Activated CD8-positive, alpha-beta memory T cell treated with anti-CD3 and anti-CD28 coated beads, Interleukin-2, amount 10 ng/mL, durations not matched to agents 7 days and 5 days (primary cell): ENCODE data around the gene ALKBH2. TPM values are rescaled to one million over a fixed set of nuclear protein-coding genes. Genes with fewer than 3 reads are reported as not detected.

Source experiments
- ATAC-seq: fragments of 150-1000 bp; cut with Tn5 transposase; one replicate; pipeline ENCODE4 v1.10.0; 2021; ENCODE audit warnings: moderate library complexity
- CTCF ChIA-PET: fragments of 350-600 bp; sonication (Branson Sonifier 250); formaldehyde crosslinking; loops from one replicate; lab custom pipeline; 2021; ENCODE audit warnings: antibody characterized with exemption; lab: Charles Lee
- DNase-seq: peaks from one replicate; pipeline ENCODE4 v3.0.0-alpha.2; 2020
- H3K27ac Mint-ChIP-seq: one replicate; pipeline ENCODE4 v1.8.0; 2021; ENCODE audit warnings: mild to moderate bottlenecking, mixed read lengths
- H3K27me3 Mint-ChIP-seq: one replicate; pipeline ENCODE4 v1.8.0; 2021; ENCODE audit warnings: mixed read lengths
- H3K36me3 Mint-ChIP-seq: one replicate; pipeline ENCODE4 v1.8.0; 2021; ENCODE audit warnings: mild to moderate bottlenecking, mixed read lengths
- H3K4me1 Mint-ChIP-seq: one replicate; pipeline ENCODE4 v1.8.0; 2021; ENCODE audit warnings: mixed read lengths
- H3K4me3 Mint-ChIP-seq: one replicate; pipeline ENCODE4 v1.8.0; 2021; ENCODE audit warnings: mild to moderate bottlenecking, moderate library complexity, mixed read lengths
- H3K9me3 Mint-ChIP-seq: one replicate; pipeline ENCODE4 v1.8.0; 2022; ENCODE audit warnings: low read depth, mixed read lengths
- total RNA-seq, 2 experiments: library from RNA; stranded (reverse); gene quantifications; one replicate each; pipeline ENCODE4 v1.2.3, GENCODE V29; 2021

Gene ALKBH2
- total RNA-seq, 2 experiments from 2014 or later = 14.0 to 17.2 TPM

DNA sequence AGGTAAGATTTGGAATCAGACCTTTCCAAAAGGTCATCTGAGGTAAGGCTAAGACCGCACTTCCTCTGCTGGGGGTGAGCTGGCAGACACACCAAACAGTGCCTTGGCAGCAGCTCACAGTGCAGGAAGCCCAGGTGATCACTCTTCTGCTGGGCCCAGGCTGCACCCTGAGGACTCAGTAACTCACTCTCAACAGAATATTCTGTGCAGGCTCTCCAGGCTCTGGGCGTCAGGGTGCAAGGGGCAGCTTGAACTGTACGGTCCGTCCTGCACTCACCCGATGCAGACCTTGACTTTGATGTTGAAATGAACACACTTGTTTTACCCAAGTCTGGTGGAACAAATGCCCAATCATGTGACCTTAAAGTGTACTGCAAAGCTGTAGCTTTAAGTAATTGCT is 6.0 kb downstream of the ALKBH2 start:
- Mint-ChIP-seq H3K9me3 (no peaks in the 10 kb centered on the region), H3K27ac (no peak overlapping the region), H3K27me3 (no peaks in the 10 kb centered on the region), H3K36me3 (peaks cover 2% of the 10 kb centered on the region), H3K4me1 (peaks cover 19% of the 10 kb centered on the region), H3K4me3 (no peak overlapping the region)
- DNase-seq = peak; percentile 36
- ATAC-seq = no peak
- CTCF ChIA-PET = interaction anchor here (1.2 to 1.6 kb wide), 2 partner anchors 24 to 25 kb away, joined by 3 to 4 read pairs; no protein-coding TSS in a partner anchor

DNA sequence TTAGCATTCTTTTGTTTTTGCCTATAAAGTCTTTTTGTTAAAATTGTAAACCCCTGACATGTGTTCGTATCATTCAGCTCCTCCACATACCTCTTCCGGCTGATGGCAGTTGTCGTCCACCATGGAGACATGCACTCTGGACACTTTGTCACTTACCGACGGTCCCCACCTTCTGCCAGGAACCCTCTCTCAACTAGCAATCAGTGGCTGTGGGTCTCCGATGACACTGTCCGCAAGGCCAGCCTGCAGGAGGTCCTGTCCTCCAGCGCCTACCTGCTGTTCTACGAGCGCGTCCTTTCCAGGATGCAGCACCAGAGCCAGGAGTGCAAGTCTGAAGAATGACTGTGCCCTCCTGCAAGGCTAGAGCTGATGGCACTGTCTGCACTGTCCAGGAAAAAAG is 7.7 kb downstream of the ALKBH2 start:
- no peaks in the 10 kb centered on the region for H3K9me3 Mint-ChIP-seq
- DNase-seq (peak; percentile 14), ATAC-seq (no peak)
- no peaks in the 10 kb centered on the region for H3K36me3 Mint-ChIP-seq
- no peak overlapping the region for H3K27ac Mint-ChIP-seq
- H3K4me3 Mint-ChIP-seq = no peak overlapping the region
- H3K4me1 Mint-ChIP-seq = peaks cover 7% of the 10 kb centered on the region
- H3K27me3 Mint-ChIP-seq = no peaks in the 10 kb centered on the region
- CTCF ChIA-PET = no interaction called here

DNA sequence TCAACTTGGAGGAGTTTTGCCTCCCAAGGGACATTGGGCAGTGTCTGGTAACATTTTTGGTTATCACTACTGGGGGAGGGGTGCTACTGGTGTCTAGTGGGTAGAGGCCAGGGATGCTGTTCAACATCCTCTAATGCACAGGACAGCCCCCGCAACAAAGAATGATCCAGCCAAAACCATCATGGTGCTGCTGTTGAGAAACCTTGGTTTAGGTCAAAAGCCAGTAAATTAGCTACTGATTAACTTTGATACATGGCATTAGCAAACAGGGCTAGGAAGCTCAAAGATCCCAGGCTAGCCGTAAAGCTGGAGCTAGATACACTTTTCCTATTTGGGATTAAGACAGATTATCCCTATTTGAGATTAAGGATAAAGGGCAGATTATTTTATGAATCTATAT is 8.8 kb downstream of the ALKBH2 start:
- Mint-ChIP-seq H3K36me3 (peaks cover 8% of the 10 kb centered on the region), H3K27me3 (no peaks in the 10 kb centered on the region), H3K4me3 (no peak overlapping the region), H3K27ac (no peak overlapping the region), H3K9me3 (peaks cover 3% of the 10 kb centered on the region), H3K4me1 (peaks cover 2% of the 10 kb centered on the region)
- CTCF ChIA-PET = interaction anchor here (1.4 kb wide), 1 partner anchor 7 kb away, joined by 5 read pairs; no protein-coding TSS in a partner anchor
- DNase-seq (no peak), ATAC-seq (no peak)

GRCh38 chr12:109082751-109083150 is 10.5 kb downstream of the ALKBH2 start:
- H3K27me3 Mint-ChIP-seq = no peaks in the 10 kb centered on the region
- peaks cover 16% of the 10 kb centered on the region for H3K36me3 Mint-ChIP-seq
- peaks cover 2% of the 10 kb centered on the region for H3K4me1 Mint-ChIP-seq
- ATAC-seq (no peak), DNase-seq (no peak)
- peaks cover 6% of the 10 kb centered on the region for H3K9me3 Mint-ChIP-seq
- CTCF ChIA-PET = no interaction called here
- no peak overlapping the region for H3K4me3 Mint-ChIP-seq
- no peak overlapping the region for H3K27ac Mint-ChIP-seq

- ATAC-seq = no peak
- H3K27ac Mint-ChIP-seq = no peak overlapping the region
- no peaks in the 10 kb centered on the region for H3K4me1 Mint-ChIP-seq
- CTCF ChIA-PET = interaction anchor here (1.3 kb wide), 1 partner anchor 23 kb away, joined by 4 read pairs; no protein-coding TSS in a partner anchor
- H3K27me3 Mint-ChIP-seq = no peaks in the 10 kb centered on the region
- peaks cover 27% of the 10 kb centered on the region for H3K36me3 Mint-ChIP-seq
- DNase-seq = no peak
- H3K4me3 Mint-ChIP-seq = no peak overlapping the region
- H3K9me3 Mint-ChIP-seq = peaks cover 6% of the 10 kb centered on the region
These were observed 18.4 kb downstream of the ALKBH2 start for GRCh38 chr12:109074866-109075265.

DNA sequence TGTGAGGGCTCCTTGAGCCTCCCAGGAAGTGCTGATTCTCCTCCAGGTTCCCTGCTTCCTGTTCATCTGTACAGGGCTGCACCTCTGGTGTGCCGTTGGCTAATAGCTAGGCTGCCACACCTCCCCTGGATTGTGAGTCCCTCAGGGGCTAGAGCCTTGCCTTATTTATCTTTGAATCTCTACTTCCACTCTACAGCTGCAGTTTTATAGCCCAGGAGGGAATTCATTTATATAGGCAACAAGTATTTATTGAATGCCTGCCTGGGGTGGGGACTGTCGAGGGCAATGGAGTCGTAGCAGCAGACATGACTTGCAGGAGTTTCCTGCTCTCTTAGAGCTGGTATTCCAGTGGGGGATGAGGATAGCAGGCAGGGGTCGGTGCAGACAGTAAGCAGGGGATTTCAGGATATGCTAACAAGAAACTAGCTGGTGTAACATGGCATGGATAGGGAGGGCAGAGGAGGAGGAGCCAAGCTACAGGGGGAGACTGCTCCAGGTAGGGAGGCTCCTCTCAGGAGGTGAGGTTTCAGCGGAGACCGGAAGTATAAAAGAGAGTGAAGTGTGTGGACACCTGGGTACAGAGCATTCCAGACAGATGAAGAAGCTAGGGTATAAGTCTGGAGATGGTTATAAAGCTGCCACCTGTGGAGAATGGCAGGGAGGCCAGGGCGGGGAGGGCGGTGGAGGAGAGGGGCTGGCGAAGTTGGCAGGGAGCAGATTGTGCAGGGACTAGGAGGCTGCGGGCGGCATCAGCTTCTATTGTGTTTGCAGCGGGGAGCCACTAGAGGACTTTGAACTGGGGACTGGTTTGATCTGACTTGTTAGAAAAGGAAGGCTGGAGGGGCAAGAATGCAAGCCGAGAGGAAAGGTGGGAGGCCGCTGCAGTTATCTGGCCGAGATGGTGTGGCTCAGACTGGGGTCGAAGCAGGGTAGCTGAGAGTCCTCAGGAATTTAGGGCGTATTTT is 23.7 kb downstream of the ALKBH2 start:
- no peak overlapping the region for H3K27ac Mint-ChIP-seq
- DNase-seq = no peak
- H3K4me3 Mint-ChIP-seq = no peak overlapping the region
- peaks cover 6% of the 10 kb centered on the region for H3K36me3 Mint-ChIP-seq
- no peaks in the 10 kb centered on the region for H3K4me1 Mint-ChIP-seq
- H3K9me3 Mint-ChIP-seq = no peaks in the 10 kb centered on the region
- ATAC-seq = no peak
- CTCF ChIA-PET = interaction anchor here (2.6 kb wide), 1 partner anchor 23 kb away, joined by 11 read pairs; the partner anchor contains the start of gene ALKBH2
- H3K27me3 Mint-ChIP-seq = no peaks in the 10 kb centered on the region

DNA sequence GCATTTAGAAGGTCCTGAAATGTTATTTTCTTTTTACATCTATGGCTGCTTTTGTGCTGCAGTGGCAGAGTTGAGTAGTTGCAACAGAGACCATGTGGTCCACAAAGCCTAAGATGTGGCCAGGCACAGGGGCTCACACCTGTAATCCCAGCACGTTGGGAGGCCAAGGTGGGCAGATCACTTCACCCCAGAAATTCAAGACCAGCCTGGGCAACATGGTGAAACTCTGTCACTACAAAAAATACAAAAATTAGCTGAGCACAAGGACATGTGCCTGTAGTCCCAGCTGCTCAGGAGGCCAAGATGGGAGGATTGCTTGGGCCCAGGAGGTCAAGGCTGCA is 27.4 kb downstream of the ALKBH2 start:
- Mint-ChIP-seq H3K36me3 (peaks cover 2% of the 10 kb centered on the region), H3K9me3 (no peaks in the 10 kb centered on the region), H3K4me1 (peaks cover 3% of the 10 kb centered on the region), H3K4me3 (no peak overlapping the region), H3K27ac (no peak overlapping the region), H3K27me3 (no peaks in the 10 kb centered on the region)
- CTCF ChIA-PET = no interaction called here
- DNase-seq (no peak), ATAC-seq (no peak)

DNA sequence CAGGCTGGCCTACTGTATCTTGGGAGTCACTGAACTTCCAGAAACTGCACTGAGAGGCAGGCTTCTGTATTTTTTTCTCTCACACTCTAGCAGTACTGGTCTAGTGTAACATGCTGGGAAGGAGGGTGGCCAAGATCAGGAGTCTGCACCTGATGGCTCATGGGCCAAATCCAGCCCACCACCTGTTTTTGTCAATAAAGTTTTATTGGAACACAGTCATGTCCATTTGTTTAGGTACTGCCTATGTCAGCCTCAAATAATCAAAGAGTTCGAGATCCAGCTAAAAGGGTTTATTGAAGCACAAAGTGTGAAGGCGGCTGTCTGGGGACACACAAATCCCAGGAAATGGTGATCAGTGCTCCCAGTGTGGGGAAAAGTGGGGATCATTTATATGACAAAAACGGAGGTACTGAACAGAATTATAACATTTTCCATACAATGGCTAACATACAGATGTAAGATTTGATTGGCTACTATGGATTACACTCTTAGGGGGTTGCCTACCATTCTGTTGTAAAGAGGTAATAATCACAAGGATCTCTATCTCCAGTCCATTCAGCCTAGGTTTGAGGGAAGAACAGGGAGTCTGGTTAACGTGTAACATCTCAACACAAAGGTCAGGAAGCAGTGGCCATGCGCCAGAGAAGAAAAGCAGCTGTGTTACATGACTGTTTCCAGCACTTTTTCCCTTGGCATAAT is 28.0 kb downstream of the ALKBH2 start:
- Mint-ChIP-seq H3K27me3 (no peaks in the 10 kb centered on the region), H3K4me1 (peaks cover 3% of the 10 kb centered on the region), H3K36me3 (peaks cover 2% of the 10 kb centered on the region), H3K27ac (no peak overlapping the region), H3K9me3 (no peaks in the 10 kb centered on the region), H3K4me3 (no peak overlapping the region)
- DNase-seq = no peak
- no peak for ATAC-seq
- CTCF ChIA-PET = no interaction called here

DNA sequence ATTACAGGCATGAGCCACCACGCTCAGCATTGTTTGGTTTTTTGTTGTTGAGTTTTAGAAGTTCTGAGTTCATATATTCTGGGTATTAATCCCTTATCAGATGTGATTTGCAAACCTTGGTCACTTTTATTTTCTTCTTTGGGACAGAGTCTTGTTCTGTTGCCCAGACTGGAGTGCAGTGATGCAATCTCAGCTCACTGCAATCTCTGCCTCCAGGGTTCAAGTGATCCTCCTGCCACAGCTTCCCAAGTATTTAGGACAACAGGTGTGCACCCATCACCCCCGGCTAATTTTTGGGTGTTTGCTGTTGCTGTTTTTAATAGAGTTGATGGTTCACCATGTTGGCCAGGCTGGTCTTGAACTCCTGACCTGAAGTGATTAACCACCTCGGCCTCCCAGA is 29.1 kb downstream of the ALKBH2 start:
- H3K9me3 Mint-ChIP-seq = no peaks in the 10 kb centered on the region
- no peaks in the 10 kb centered on the region for H3K27me3 Mint-ChIP-seq
- H3K27ac Mint-ChIP-seq = no peak overlapping the region
- H3K4me3 Mint-ChIP-seq = no peak overlapping the region
- CTCF ChIA-PET = no interaction called here
- peaks cover 3% of the 10 kb centered on the region for H3K4me1 Mint-ChIP-seq
- ATAC-seq = no peak
- DNase-seq = no peak
- H3K36me3 Mint-ChIP-seq = peaks cover 2% of the 10 kb centered on the region

- DNase-seq (no peak), ATAC-seq (no peak)
- Mint-ChIP-seq H3K9me3 (no peaks in the 10 kb centered on the region), H3K4me1 (peaks cover 9% of the 10 kb centered on the region), H3K27ac (no peak overlapping the region), H3K27me3 (no peaks in the 10 kb centered on the region), H3K36me3 (peaks cover 2% of the 10 kb centered on the region), H3K4me3 (no peak overlapping the region)
- CTCF ChIA-PET = interaction anchor here (3.7 kb wide), 1 partner anchor 35 kb away, joined by 16 read pairs; the partner anchor contains the start of gene ALKBH2
These were observed 34.5 kb downstream of the ALKBH2 start for GRCh38 chr12:109058773-109059172.

DNA sequence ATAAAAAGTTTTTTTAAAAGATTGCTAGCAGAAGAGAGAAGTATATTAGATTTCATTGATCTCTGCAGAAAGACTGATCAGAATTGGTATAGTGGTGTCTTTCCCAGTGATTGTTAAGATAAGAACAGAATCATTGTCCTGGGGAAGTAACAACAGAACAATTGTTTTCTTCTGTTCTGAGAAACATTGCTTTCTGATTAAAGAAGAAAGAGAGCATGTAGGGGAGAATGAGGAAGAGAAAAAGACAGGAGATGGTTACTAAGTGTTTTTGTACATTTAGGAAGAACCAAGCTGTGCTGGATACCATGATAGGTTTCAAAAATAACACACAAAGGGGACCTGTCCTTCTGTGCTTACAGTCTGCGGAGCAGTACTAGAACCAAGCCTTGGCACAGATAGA is 35.9 kb downstream of the ALKBH2 start:
- H3K9me3 Mint-ChIP-seq = no peaks in the 10 kb centered on the region
- no peaks in the 10 kb centered on the region for H3K27me3 Mint-ChIP-seq
- CTCF ChIA-PET = no interaction called here

DNA sequence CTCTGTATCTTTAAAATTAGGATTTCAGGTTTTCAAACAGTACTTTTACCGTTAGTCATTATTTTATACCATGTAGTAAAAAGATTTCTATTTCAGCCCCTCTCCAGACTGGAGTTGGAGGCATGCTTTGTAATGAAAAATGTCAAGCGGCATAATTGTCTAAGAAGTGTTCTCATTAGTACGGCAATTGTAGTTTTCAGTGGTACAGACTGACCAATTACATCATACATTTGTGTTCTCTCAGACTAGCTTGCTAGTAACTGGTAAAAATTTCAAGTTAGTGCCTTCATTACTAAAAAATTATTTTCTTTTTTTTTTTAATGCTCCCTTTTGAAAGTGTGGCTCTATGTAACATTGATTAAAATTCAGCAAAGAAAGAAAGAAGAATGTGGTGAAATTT is 36.4 kb downstream of the ALKBH2 start:
- H3K4me3 Mint-ChIP-seq = no peak overlapping the region

More for the DNA sequence above, 35.9 kb downstream of the ALKBH2 start:
- Mint-ChIP-seq H3K27ac (no peak overlapping the region), H3K4me3 (no peak overlapping the region), H3K4me1 (peaks cover 8% of the 10 kb centered on the region), H3K36me3 (peaks cover 2% of the 10 kb centered on the region)
- no peak for ATAC-seq
- DNase-seq = no peak

DNA sequence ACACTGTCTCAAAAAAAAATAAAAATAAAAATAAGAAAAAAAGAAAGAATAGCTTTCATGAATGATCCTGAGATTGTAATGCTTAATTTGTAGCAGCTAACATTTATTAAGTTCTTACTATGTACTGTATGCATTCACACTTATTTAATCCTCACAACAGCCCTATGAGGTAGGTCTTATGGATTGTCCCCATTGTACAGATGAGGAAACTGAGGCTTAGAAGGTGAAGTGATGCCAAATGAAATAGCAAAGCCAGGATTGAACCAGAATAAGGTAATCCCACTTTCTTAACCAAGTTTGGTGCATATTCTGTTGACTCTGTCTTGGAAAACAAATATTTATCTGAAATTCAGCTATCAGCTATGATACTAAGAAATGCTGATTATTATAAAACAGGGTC is 38.8 kb downstream of the ALKBH2 start:
- Mint-ChIP-seq H3K4me3 (peak overlapping the region; percentile 88), H3K27ac (peak overlapping the region; percentile 96), H3K36me3 (peaks cover 2% of the 10 kb centered on the region), H3K27me3 (no peaks in the 10 kb centered on the region), H3K9me3 (no peaks in the 10 kb centered on the region), H3K4me1 (peaks cover 14% of the 10 kb centered on the region)
- DNase-seq (no peak), ATAC-seq (no peak)
- CTCF ChIA-PET = interaction anchor here (1.2 to 1.9 kb wide), 4 partner anchors 38 to 436 kb away, joined by 4 to 8 read pairs (median 6); partner anchors contain the start of gene ALKBH2

More for the DNA sequence above, 36.4 kb downstream of the ALKBH2 start:
- DNase-seq = no peak
- CTCF ChIA-PET = no interaction called here
- H3K9me3 Mint-ChIP-seq = no peaks in the 10 kb centered on the region
- no peak overlapping the region for H3K27ac Mint-ChIP-seq
- peaks cover 2% of the 10 kb centered on the region for H3K36me3 Mint-ChIP-seq
- no peak for ATAC-seq
- H3K4me1 Mint-ChIP-seq = peaks cover 12% of the 10 kb centered on the region
- no peaks in the 10 kb centered on the region for H3K27me3 Mint-ChIP-seq
